GM12878 (cell line): ENCODE data around the gene ERG. TPM values are rescaled to one million over a fixed set of nuclear protein-coding genes. Genes with fewer than 3 reads are reported as not detected.

Experiments
- ATAC-seq: fragments of 200-7000 bp; cut with Tn5 transposase; 3 replicates; pipeline ENCODE4 v1.9.1; 2020; ENCODE audit warnings: mild to moderate bottlenecking, moderate library complexity
- BruUV-seq: library from RNA; stranded (reverse); fragments of 400-500 nt; replicated peaks from 2 replicates; lab custom pipeline; 2021; lab: Mats Ljungman, UMichigan
- CTCF ChIA-PET: fragments of 300-600 bp; sonication (Branson Sonifier 250); formaldehyde crosslinking; extraction: SDS; loops from one replicate; lab custom pipeline; 2021; ENCODE audit warnings: inconsistent platforms; lab: Yijun Ruan, JAX
- POLR2A ChIA-PET: fragments of 350-600 bp; formaldehyde crosslinking; extraction: SDS; loops from one replicate; lab custom pipeline; 2021; ENCODE audit warnings: inconsistent platforms; lab: Charles Lee
- RAD21 ChIA-PET: fragments of 300-600 bp; sonication (Branson Sonifier 250); formaldehyde crosslinking; loops from one replicate; lab custom pipeline; 2023; ENCODE audit warnings: antibody characterized with exemption; ENCODE audit not compliant: unreplicated experiment; lab: Charles Lee
- SMC1A ChIA-PET: fragments of 300-600 bp; sonication (Branson Sonifier 250); formaldehyde crosslinking; loops from one replicate; lab custom pipeline; 2023; ENCODE audit not compliant: unreplicated experiment, uncharacterized antibody; lab: Charles Lee
- DNase-seq: peaks from one replicate; pipeline ENCODE4 v3.0.0-alpha.2; 2011; ENCODE audit warnings: low read depth, low spot score
- FAIRE-seq: peaks from 3 replicates; lab custom pipeline; 2011; peaks lifted over from hg19 to GRCh38; lab: Jason Lieb, UNC
- H2AFZ ChIP-seq: 2 replicates; pipeline ENCODE4 v1.6.0; 2011; ENCODE audit warnings: low read depth, low read length, control low read depth; ENCODE audit not compliant: control insufficient read depth
- H3K27ac ChIP-seq: 2 replicates; pipeline ENCODE4 v1.5.1; 2011; ENCODE audit warnings: control low read depth; ENCODE audit not compliant: control insufficient read depth, insufficient read depth
- H3K27me3 ChIP-seq, 2 experiments: replicated peaks in 1 of 2; 2 replicates each; pipeline versions ENCODE4 v1.6.0 to v1.6.1; 2011; ENCODE audit warnings: low read length in 1 of 2; ENCODE audit not compliant: control insufficient read depth in 2 of 2, insufficient read depth in 2 of 2
- H3K36me3 ChIP-seq, 2 experiments: 2 replicates each; pipeline ENCODE4 v1.5.1; 2011; ENCODE audit warnings: low read length in 1 of 2; ENCODE audit not compliant: control insufficient read depth in 2 of 2, insufficient read depth in 2 of 2
- H3K4me1 ChIP-seq: 2 replicates; pipeline ENCODE4 v1.6.1; 2011; ENCODE audit warnings: mild to moderate bottlenecking, low read length, moderate library complexity, mixed read lengths; ENCODE audit not compliant: control insufficient read depth, insufficient read depth
- H3K4me2 ChIP-seq: 2 replicates; pipeline ENCODE4 v1.6.0; 2011; ENCODE audit warnings: control low read depth; ENCODE audit not compliant: control insufficient read depth, insufficient read depth
- H3K4me3 ChIP-seq: fragments of 200-600 bp; sonication (generic); 2 replicates; pipeline ENCODE4 v1.5.1; 2016
- H3K79me2 ChIP-seq: 2 replicates; pipeline ENCODE4 v1.6.0; 2011; ENCODE audit warnings: low read length; ENCODE audit not compliant: control insufficient read depth, insufficient read depth
- H3K9ac ChIP-seq: 2 replicates; pipeline ENCODE4 v1.8.0; 2011; ENCODE audit warnings: low read length, control low read depth, mixed read lengths; ENCODE audit not compliant: control insufficient read depth, insufficient read depth
- H3K9me3 ChIP-seq: replicated peaks from 3 replicates; pipeline ENCODE4 v1.5.1; 2011; ENCODE audit warnings: mild to moderate bottlenecking, low read length; ENCODE audit not compliant: control insufficient read depth, insufficient read depth
- H4K20me1 ChIP-seq: 2 replicates; pipeline ENCODE4 v1.6.0; 2011; ENCODE audit not compliant: control insufficient read depth, insufficient read depth
- IKZF1 ChIP-seq: fragments of 450-650 bp; conservative IDR thresholded peaks from 2 replicates; pipeline ENCODE4 v1.6.1; 2017; ENCODE audit warnings: antibody characterized with exemption, mild to moderate bottlenecking
- KAT2A ChIP-seq: conservative IDR thresholded peaks from 2 replicates; pipeline ENCODE4 v1.6.1; 2011; ENCODE audit warnings: low read depth, low read length; ENCODE audit not compliant: control insufficient read depth
- NFIC ChIP-seq: IDR thresholded peaks from 2 replicates; pipeline ENCODE4 v1.6.1; 2012; ENCODE audit warnings: low read depth, mild to moderate bottlenecking, inconsistent platforms, low read length, moderate library complexity
- NR2F1 ChIP-seq: fragments of 450-650 bp; conservative IDR thresholded peaks from 2 replicates; pipeline ENCODE4 v1.6.1; 2017; ENCODE audit warnings: mild to moderate bottlenecking
- SPI1 ChIP-seq: IDR thresholded peaks from 2 replicates; pipeline ENCODE4 v1.6.1; 2011; ENCODE audit warnings: low read depth, mild to moderate bottlenecking, low read length, moderate library complexity, borderline replicate concordance; ENCODE audit not compliant: insufficient read depth
- TARDBP ChIP-seq: IDR thresholded peaks from 2 replicates; pipeline ENCODE4 v1.6.1; 2016; ENCODE audit warnings: borderline replicate concordance
- TCF3 ChIP-seq: IDR thresholded peaks from 2 replicates; pipeline ENCODE4 v1.6.1; 2012; ENCODE audit warnings: low read depth, mild to moderate bottlenecking, low read length, borderline replicate concordance; ENCODE audit not compliant: insufficient read depth
- ZBTB11 ChIP-seq: fragments of 450-650 bp; formaldehyde crosslinking; IDR thresholded peaks from 2 replicates; pipeline ENCODE4 v1.5.0; 2022; ENCODE audit warnings: mild to moderate bottlenecking, missing genetic modification characterization
- ZBTB4 ChIP-seq: fragments of 450-650 bp; formaldehyde crosslinking; IDR thresholded peaks from 2 replicates; pipeline ENCODE4 v1.4.0; 2022; ENCODE audit warnings: mild to moderate bottlenecking, moderate library complexity
- ZNF217 ChIP-seq: fragments of 450-650 bp; IDR thresholded peaks from 2 replicates; pipeline ENCODE4 v1.6.1; 2017; ENCODE audit warnings: antibody characterized with exemption, mild to moderate bottlenecking
- ZZZ3 ChIP-seq: IDR thresholded peaks from 2 replicates; pipeline ENCODE4 v1.6.1; 2011; ENCODE audit warnings: low read depth; ENCODE audit not compliant: control insufficient read depth, insufficient read length
- WGBS: methylation state at CpG from one replicate; pipeline ENCODE4 v1.1.6; 2016; ENCODE audit warnings: low lambda C conversion rate; ENCODE audit not compliant: insufficient replicate concordance, insufficient coverage; ENCODE audit errors: missing lambda C conversion rate; 5-methylcytosine and 5-hydroxymethylcytosine counted together
- in situ Hi-C: fragments of 300-500 bp; cut with MboI; formaldehyde crosslinking; loops from 9 replicates; pipeline ENCODE4 v1.14.3; 2018; ENCODE audit warnings: mixed read lengths
- intact Hi-C: fragments of 100-400 bp; cut with micrococcal nuclease; formaldehyde crosslinking; loops from one replicate; pipeline ENCODE4 v1.14.2; 2022; ENCODE audit not compliant: unreplicated experiment
- polyA plus RNA-seq, 11 experiments: library from polyadenylated mRNA; depleted of rRNA in 4 of 11; unstranded in 6 of 11; stranded (reverse) in 5 of 11; fragments of >200 nt; fragmentation: Nextera tagmentation in 4 of 11; fragmentation: Illumina TruSeq in 1 of 11; extraction: Ambion mirVana in 4 of 11; extraction: Trizol in 1 of 11; gene quantifications; 1 replicate in 1 of 11; 2 replicates in 10 of 11; pipeline versions ENCODE4 v1.2.1 to v1.2.3, GENCODE V29; 2011 to 2016; ENCODE audit warnings: inconsistent platforms in 2 of 11, missing spikeins in 2 of 11, low read depth in 1 of 11
- total RNA-seq, 4 experiments: library from RNA; depleted of rRNA in 3 of 4; stranded (reverse); fragments of >200 nt in 3 of 4; fragmentation: Illumina TruSeq in 1 of 4; extraction: Trizol in 1 of 4; gene quantifications; 2 replicates each; pipeline versions ENCODE4 v1.2.1 to v1.2.3, GENCODE V29; 2013 to 2021

The ERG gene
- total and polyA plus RNA-seq, 10 of the 15 experiments (the other 5 are each of a cell fraction or from before 2014, with no cell fraction given), result not detected

DNA sequence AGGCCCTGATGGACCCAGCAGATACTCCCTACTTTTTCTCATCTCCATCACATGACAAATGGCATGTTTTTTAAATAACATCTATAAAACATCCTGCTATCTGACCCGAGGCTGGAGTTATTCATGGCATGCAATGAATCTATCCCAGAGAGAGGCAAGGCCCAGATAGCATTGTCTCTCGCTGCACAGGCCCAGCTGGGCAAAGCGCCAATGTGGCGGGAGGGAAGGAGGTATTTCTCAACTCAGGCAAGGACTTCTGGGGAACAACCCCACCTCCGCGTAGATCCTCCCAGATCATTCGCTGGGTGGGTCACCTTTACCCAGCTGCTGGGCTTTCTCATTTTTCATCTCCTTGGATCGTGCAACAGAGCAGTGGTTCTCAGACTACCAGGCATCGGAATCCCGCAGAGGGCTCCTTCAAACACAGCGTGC, 59.8 kb downstream of the ERG start:
- intact Hi-C loops (no loop called here), in situ Hi-C loops (no loop called here)
- FAIRE-seq, result no peak
- TF ChIP-seq ZNF217, result no peak
- TF ChIP-seq TARDBP, result no peak
- TF ChIP-seq NFIC, result no peak
- no peak for TF ChIP-seq ZBTB4 (CRISPR knock-in tag)
- TF ChIP-seq SPI1, result no peak
- no peak for TF ChIP-seq ZBTB11 (CRISPR knock-in tag)
- TF ChIP-seq KAT2A, result no peak
- TF ChIP-seq NR2F1, result no peak
- no peak for TF ChIP-seq IKZF1
- TF ChIP-seq TCF3, result no peak
- TF ChIP-seq ZZZ3, result no peak
- H3K79me2 ChIP-seq, result no peaks in the 10 kb centered on the region
- H3K4me2 ChIP-seq, result no peak overlapping the region
- H3K27ac ChIP-seq, result no peak overlapping the region
- 51% methylated on average over 11 of the region's 11 CpGs for WGBS
- no peak overlapping the region for H2AFZ ChIP-seq
- ATAC-seq, result no peak
- ChIA-PET SMC1A (no interaction called here), CTCF (no interaction called here), POLR2A (no interaction called here), RAD21 (no interaction called here)
- no peak for DNase-seq
- H3K9ac ChIP-seq, result no peak overlapping the region
- H3K9me3 ChIP-seq, result no peaks in the 10 kb centered on the region
- H4K20me1 ChIP-seq, result no peaks in the 10 kb centered on the region
- H3K4me3 ChIP-seq, result no peak overlapping the region
- no TSS peak for BruUV-seq
- no peaks in the 10 kb centered on the region for H3K27me3 ChIP-seq
- no peaks in the 10 kb centered on the region for H3K36me3 ChIP-seq
- H3K4me1 ChIP-seq, result no peaks in the 10 kb centered on the region
